K562 (cell line): ENCODE results near the gene CCDC18. TPM values are rescaled to one million over a fixed set of nuclear protein-coding genes. Genes with fewer than 3 reads are reported as not detected.
A peak's percentile ranks its signal among the peaks of the same experiment; 100 is the strongest.

Source experiments
- BACH1 ChIP-seq: fragments of 200-800 bp; sonication (Bioruptor generic); IDR thresholded peaks from 2 replicates; pipeline ENCODE4 v1.6.1; 2016; ENCODE audit warnings: missing genetic modification characterization, missing compliant biosample characterization
- DDX20 ChIP-seq: fragments of 450-650 bp; IDR thresholded peaks from 2 replicates; pipeline ENCODE4 v1.6.1; 2016; ENCODE audit warnings: missing genetic modification characterization, low read depth, mild to moderate bottlenecking, missing compliant biosample characterization, moderate library complexity
- HDAC8 ChIP-seq: fragments of 450-650 bp; IDR thresholded peaks from 2 replicates; pipeline ENCODE4 v1.6.1; 2016; ENCODE audit warnings: mild to moderate bottlenecking, missing genetic modification characterization, moderate library complexity, missing compliant biosample characterization
- IRF2 ChIP-seq: sonication (generic); formaldehyde crosslinking; IDR thresholded peaks from 2 replicates; pipeline ENCODE4 v1.8.1; 2022; ENCODE audit warnings: mild to moderate bottlenecking, missing genetic modification reagents
- LEF1 ChIP-seq: fragments of 450-650 bp; IDR thresholded peaks from 2 replicates; pipeline ENCODE4 v1.6.1; 2016; ENCODE audit warnings: mild to moderate bottlenecking
- MBD1 ChIP-seq: fragments of 250-450 bp; sonication (Bioruptor Pico); IDR thresholded peaks from 2 replicates; pipeline ENCODE4 v1.8.0; 2022; ENCODE audit warnings: inconsistent platforms
- MBD2 ChIP-seq: sonication (generic); IDR thresholded peaks from 2 replicates; pipeline ENCODE4 v1.6.1; 2016; ENCODE audit warnings: low read depth, borderline replicate concordance
- NCOA2 ChIP-seq, 2 experiments: fragments of 450-650 bp; IDR thresholded peaks; 2 replicates each; pipeline ENCODE4 v1.6.1; 2018; ENCODE audit warnings: mild to moderate bottlenecking in 2 of 2, moderate library complexity in 1 of 2; ENCODE audit not compliant: partially characterized antibody in 2 of 2
- PRDM10 ChIP-seq: fragments of 450-650 bp; IDR thresholded peaks from 2 replicates; pipeline ENCODE4 v1.6.1; 2018; ENCODE audit not compliant: partially characterized antibody
- PRPF4 ChIP-seq: fragments of 200-400 bp; formaldehyde crosslinking; IDR thresholded peaks from one replicate; pipeline ENCODE4 v1.6.1; 2017; ENCODE audit warnings: low read length, low read depth, mild to moderate bottlenecking; ENCODE audit not compliant: insufficient read depth, poor library complexity, severe bottlenecking
- RFX1 ChIP-seq: fragments of 450-650 bp; IDR thresholded peaks from 2 replicates; pipeline ENCODE4 v1.6.1; 2016; ENCODE audit warnings: mild to moderate bottlenecking, moderate library complexity
- SLC30A9 ChIP-seq: fragments of 250-450 bp; sonication (Bioruptor Pico); IDR thresholded peaks from 2 replicates; pipeline ENCODE4 v1.8.0; 2022; ENCODE audit warnings: mild to moderate bottlenecking, moderate library complexity
- TRIM24 ChIP-seq, 2 experiments: fragments of 450-650 bp; IDR thresholded peaks; 2 replicates each; pipeline ENCODE4 v1.6.1; 2016
- TRIM28 ChIP-seq: fragments of 450-650 bp; IDR thresholded peaks from 2 replicates; pipeline ENCODE4 v1.6.1; 2017
- XRCC3 ChIP-seq: fragments of 450-650 bp; IDR thresholded peaks from 2 replicates; pipeline ENCODE4 v1.6.1; 2017; ENCODE audit warnings: mild to moderate bottlenecking, moderate library complexity
- YY1 ChIP-seq, 3 experiments: IDR thresholded peaks; 2 replicates each; pipeline ENCODE4 v1.6.1; 2011; ENCODE audit warnings: low read length in 2 of 3, mild to moderate bottlenecking in 2 of 3, moderate library complexity in 2 of 3, borderline replicate concordance in 1 of 3, control low read depth in 1 of 3, low read depth in 1 of 3; ENCODE audit not compliant: insufficient read depth in 3 of 3, insufficient replicate concordance in 2 of 3, control insufficient read depth in 1 of 3, insufficient read length in 1 of 3; ENCODE audit errors: extremely low read depth in 1 of 3
- polyA plus RNA-seq, 8 experiments: library from polyadenylated mRNA; depleted of rRNA in 4 of 8; stranded (reverse) in 5 of 8; unstranded in 3 of 8; fragments of >200 nt; fragmentation: Nextera tagmentation in 2 of 8; fragmentation: Illumina TruSeq in 1 of 8; extraction: Ambion mirVana in 2 of 8; extraction: Trizol in 1 of 8; gene quantifications; 2 replicates each; pipeline versions ENCODE4 v1.2.1 to v1.2.3, GENCODE V29; 2011 to 2014; ENCODE audit warnings: inconsistent platforms in 1 of 8, missing spikeins in 1 of 8
- total RNA-seq, 7 experiments: library from RNA; depleted of rRNA in 6 of 7; stranded (reverse); fragments of >200 nt in 6 of 7; fragmentation: Illumina TruSeq in 2 of 7; extraction: Trizol in 2 of 7; gene quantifications; 2 replicates each; pipeline versions ENCODE4 v1.2.1 to v1.2.3, GENCODE V29; 2011 to 2021; ENCODE audit warnings: low replicate concordance in 1 of 7
- TF ChIP-seq, protein P1 (sequence below): fragments of 450-650 bp; IDR thresholded peaks from 2 replicates; pipeline ENCODE4 v1.6.1; 2016; ENCODE audit warnings: low read depth, mild to moderate bottlenecking, moderate library complexity
- TF ChIP-seq, protein P2 (sequence below): fragments of 450-650 bp; formaldehyde crosslinking; IDR thresholded peaks from 2 replicates; pipeline ENCODE4 v1.4.0; 2020; ENCODE audit warnings: mild to moderate bottlenecking, moderate library complexity
- TF ChIP-seq, protein P3 (sequence below): fragments of 250-450 bp; sonication (Bioruptor Pico); IDR thresholded peaks from 2 replicates; pipeline ENCODE4 v1.5.0; 2021

Gene CCDC18
- total and polyA plus RNA-seq, 9 of the 15 experiments (the other 6 are each of a cell fraction or from before 2014, with no cell fraction given), result 19.5 to 34.2 (median 24.3) TPM

DNA sequence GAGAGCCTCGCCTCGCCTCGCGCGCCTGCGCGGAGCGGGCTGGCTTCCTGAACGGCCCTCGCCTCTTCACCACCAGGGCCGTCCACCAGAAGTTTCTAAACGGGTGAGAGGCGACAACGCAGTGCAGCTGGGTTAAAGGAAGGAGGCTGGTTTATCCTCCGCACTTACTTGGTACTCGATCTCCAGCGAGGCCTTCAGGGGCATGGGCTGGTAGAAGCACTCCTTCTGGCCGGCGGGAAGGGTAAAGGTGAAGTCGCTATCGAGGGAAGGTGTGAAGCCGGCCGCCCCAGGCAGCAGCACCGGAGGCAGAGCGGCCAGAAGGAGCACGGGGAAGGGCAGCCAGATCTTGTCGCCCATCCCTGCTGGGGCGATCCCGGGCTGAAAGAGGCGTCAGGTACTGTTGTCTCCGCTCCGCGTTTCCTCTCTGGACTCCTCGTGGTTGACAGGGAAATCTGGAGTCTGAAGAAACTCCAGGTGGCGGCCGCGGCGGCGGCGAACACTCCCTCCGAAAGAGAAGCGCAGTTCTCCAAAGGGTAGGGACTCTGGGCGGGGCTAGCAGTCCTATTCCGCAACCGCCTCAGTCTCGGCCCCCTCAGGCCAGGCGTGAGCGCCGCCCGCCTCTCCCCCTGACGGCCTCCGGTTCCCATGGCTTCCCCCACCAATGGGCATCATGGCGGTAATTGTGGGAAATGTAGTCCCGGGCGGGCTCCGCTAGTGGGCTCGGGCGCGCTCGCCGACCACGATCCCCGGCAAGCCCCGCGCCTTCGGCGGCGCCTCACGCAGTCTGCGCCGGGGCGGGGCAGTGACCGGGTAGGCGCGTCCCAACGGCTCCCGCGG, 420 bp upstream of the CCDC18 start, which contains the start of gene TMED5 (continued):
- TF ChIP-seq, protein P1, sequence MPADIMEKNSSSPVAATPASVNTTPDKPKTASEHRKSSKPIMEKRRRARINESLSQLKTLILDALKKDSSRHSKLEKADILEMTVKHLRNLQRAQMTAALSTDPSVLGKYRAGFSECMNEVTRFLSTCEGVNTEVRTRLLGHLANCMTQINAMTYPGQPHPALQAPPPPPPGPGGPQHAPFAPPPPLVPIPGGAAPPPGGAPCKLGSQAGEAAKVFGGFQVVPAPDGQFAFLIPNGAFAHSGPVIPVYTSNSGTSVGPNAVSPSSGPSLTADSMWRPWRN, result no peak
- TF ChIP-seq MBD1 (CRISPR knock-in tag) (no peak), PRDM10 (no peak), HDAC8 (peak; percentile 26; the same call in 1 of the 2 replicates), NCOA2 (IDR thresholded peaks at IDR 0.05; ENCODE audit: partially characterized antibody in 2 of 2) (no peak), LEF1 (no peak), PRPF4 (no peak), DDX20 (tag) (no peak), SLC30A9 (CRISPR knock-in tag) (no peak), RFX1 (peak; percentile 85), IRF2 (no peak), MBD2 (peak; percentile 26; the same call in 1 of the 2 replicates), BACH1 (no peak), TRIM24 (IDR thresholded peaks at IDR 0.05) (no peak), XRCC3 (no peak), TRIM28 (peak; percentile 30; the same call in 1 of the 2 replicates), YY1 (IDR thresholded peaks at IDR 0.05; ENCODE audit: borderline replicate concordance in 1 of 3, control insufficient read depth in 1 of 3, extremely low read depth in 1 of 3, insufficient read depth in 3 of 3, insufficient read length in 1 of 3, insufficient replicate concordance in 2 of 3, low read depth in 1 of 3, low read length in 2 of 3) (peak; percentile 53 to 84 (median 81))
- TF ChIP-seq, protein P2, sequence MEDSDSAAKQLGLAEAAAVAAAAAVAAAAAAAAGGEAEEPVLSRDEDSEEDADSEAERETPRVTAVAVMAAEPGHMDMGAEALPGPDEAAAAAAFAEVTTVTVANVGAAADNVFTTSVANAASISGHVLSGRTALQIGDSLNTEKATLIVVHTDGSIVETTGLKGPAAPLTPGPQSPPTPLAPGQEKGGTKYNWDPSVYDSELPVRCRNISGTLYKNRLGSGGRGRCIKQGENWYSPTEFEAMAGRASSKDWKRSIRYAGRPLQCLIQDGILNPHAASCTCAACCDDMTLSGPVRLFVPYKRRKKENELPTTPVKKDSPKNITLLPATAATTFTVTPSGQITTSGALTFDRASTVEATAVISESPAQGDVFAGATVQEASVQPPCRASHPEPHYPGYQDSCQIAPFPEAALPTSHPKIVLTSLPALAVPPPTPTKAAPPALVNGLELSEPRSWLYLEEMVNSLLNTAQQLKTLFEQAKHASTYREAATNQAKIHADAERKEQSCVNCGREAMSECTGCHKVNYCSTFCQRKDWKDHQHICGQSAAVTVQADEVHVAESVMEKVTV, result no peak
- TF ChIP-seq, protein P3, sequence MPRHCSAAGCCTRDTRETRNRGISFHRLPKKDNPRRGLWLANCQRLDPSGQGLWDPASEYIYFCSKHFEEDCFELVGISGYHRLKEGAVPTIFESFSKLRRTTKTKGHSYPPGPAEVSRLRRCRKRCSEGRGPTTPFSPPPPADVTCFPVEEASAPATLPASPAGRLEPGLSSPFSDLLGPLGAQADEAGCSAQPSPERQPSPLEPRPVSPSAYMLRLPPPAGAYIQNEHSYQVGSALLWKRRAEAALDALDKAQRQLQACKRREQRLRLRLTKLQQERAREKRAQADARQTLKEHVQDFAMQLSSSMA, result 0 out of 2 replicates have a peak, but pooled peaks have one; percentile 33
